ENCODE data around the gene PAQR7.

The PAQR7 gene

DNA sequence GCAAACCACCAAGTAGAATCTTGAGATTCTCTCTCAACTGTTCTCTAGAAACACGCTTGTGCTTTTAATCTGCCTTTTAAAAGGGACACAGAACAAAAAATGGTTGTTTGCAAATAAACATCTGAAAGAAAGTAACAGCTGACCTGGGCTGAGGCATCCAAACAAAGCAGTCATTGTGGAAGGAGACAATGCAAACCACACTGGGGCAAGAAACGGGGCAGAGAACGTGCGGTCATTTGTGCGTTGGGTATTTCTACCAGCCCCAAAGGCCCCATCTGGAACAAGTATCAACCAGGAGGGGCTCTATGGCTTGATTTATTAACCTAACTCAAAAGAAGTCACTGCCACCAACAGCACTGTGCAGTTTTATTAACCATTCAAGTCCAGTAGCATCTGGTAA, 24.7 kb upstream of the PAQR7 start:
- DNase-seq, result no peak

DNA sequence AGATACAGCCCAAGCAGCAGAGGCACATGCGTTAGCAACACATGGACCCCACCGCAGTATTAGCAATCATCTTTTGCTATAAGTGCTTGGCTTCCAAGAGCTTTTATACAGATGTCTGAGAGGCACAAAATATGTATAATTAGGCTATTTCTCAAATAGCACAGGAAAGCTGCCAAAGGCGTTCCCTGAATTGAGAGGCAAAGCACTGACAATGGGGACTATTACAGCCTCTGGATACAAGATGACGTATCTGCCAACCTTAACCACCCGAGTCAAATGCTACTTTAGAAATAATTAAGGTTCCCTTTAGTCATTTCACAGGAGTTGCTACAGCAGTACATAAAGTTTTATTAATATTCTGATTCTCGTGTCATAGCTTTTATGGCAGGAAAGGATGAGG, 24.3 kb upstream of the PAQR7 start:
- no peak for DNase-seq

DNA sequence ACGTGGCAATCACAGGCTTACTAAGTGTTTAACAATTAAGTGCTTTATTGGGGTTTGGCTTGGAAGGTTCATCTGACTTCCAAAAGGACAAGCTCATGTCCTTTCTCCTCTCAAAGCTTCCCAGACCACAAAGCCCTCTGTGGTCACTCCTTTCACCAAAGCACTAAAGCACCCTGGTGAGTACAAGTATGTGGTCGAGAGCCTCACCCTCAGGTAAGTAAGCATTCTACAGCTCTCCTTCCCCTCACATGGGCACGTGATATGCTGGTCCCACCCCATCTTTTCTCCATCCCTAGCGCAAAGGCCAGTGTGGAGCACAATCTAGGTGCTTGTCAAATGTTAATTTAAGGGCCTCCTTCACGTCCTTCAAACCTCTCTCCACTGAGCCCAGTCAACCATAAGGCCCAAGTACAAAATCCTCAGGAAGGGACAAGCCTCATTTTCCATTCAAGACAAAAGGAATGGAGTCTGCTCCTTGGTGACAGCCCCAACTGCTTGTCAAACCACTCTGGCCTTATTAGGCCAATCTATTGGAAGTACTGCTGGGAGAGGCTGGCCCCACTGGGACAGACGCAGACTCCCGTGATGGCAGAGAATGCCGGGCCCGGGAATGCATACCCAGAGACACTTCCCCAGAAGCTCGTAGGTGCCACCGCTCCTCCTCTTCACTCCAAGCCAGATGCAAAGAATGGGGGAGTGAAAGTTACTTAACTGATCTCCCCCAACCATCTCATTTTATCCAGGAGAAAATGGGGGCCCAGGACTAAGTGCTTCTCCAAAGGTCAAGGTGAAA, 22.9 kb upstream of the PAQR7 start:
- no peak for DNase-seq

DNA sequence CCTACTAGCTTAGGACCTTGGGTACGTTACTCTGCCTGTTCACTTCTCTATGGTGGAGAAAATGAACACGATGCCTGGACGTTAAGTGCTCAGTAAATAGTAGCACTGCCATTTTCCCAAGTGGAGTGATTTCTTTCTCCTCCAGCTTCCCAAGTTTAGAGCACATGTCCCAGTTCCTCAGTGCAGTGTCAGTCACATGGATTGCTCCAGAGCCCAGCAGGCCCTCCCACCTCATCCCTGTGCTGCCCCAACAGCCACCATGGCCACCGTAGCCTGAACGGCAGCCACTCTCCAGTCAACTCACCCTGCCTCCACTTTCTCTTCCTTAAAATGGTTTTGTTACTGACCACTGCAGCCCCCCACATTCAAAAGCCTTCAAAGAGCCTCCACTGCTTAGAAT, 22.2 kb upstream of the PAQR7 start:
- DNase-seq, result no peak

DNA sequence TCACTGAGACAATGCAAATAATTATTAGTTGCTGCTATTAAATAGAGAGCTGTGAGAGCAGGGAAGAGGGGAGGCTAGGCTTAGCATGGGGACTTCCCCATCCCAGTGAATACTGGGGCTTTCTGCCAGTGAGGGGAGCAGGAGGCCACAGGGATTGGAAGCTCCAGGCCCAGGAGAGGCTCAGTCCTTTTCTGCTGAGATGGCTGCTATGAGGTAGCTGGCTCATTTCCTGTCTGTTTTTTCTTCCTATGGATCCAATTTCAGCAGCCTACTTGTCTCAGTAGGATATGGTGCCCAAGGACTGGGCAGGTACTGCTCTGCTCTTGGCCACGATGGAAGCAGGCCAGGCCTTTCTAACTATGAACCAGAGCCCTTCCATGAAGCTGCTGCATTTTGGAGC, 20.8 kb upstream of the PAQR7 start:
- no peak for DNase-seq

DNA sequence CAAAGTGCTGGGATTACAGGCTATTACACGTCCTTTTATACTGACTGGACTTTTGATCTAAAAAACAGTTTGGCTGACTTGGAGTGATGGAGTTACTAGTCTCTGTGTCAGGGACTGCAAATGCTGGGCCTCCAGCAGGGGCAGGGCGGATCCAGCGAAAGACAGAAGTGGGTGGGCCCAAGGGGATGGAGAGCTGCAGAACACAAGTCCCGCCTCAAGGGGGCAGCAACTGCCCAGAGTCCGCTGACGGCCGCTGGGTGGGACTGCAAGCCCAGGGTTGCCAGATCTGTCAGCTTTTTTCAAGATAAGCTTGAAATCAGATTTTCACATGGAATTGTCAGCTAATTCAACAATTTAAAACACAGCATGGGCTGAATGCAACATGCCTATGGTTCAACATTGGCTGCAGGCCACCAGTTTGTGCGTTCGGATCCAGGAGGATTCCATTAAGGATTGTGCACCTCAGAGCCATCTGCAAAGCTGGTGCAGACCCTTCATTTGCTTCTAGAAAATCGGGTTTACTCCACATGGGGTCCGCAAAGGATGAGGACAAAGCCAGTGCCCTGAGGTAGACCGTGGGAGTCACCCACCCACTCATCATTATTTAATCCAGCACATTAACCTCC, 20.0 kb upstream of the PAQR7 start:
- peak; percentile 74 to 85 (median 82) for DNase-seq

DNA sequence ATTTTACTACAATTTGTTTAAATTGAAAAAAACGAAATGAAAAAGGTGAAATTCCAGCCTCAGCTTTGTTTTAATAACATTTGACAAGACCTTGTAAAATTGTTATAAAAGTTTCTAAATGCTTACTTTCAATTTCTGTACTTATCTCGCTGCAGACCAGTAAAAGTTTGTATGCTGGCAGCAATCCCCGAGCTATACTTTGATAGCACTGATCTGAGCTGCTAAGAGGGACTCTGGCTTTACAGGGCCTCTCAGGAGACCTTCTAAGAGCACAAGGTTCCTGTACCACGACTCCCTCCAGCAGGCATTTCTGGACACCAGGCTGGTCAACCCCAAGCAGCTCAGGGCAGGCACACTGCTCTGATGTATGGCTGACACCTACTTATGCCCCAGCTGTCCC, 17.6 kb upstream of the PAQR7 start:
- DNase-seq, result no peak

DNA sequence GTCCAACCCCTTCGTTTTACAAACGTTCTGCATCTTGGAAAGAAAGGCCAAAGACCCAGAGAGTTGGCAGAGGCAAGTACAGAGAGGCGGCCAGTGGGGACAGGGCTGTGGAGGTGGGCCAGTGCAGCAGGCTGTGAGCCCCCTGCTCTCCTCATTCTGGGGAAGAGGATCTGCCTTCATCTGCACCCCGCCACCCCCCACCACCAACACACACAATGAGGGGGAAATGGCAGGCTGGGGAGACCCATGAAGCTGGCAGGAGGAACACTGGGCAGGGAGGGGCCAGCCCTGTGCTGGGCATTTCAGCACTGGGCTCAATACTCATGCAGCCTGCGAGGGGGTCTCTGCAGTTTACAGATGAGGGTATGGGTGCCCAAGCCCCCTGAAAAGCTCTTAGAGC, 16.1 kb upstream of the PAQR7 start:
- no peak for DNase-seq

DNA sequence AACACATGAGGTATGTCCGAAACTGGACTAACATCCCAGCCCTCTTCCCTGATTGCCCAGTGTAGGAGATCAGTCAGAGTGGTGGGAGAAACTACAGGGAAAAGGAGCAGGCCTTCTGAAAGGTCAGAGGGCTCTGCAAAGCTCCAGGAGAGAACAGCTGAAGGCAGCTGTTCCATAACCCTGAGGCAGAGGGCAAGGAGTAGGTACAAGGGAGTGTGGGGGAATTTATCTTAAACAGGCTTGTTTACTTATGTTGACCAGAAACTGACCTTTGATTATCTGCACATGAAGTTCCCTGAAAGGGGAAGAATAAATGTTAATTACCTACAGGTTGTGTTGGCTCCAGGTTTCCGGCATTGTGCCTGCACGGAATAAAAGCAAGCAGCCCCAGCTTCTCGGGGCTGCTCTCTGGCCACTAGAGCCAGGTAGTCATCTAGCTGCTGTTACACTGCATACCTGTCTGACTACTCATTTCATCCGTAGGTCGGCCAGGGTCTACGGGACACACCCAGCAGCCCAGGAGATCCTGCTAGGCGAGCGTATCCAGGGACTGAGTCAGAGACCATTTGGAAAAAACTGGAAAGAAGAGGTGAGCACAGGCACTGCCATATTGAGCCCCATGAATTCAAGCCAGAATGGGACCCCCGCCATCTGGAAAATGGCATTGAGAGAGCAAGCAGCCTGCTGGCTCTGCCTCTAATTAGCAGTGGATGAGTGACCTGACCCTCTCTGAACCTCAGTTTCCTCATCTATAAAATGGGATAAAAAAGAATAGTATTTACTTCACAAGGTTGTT, 14.9 kb upstream of the PAQR7 start:
- no peak for DNase-seq

DNA sequence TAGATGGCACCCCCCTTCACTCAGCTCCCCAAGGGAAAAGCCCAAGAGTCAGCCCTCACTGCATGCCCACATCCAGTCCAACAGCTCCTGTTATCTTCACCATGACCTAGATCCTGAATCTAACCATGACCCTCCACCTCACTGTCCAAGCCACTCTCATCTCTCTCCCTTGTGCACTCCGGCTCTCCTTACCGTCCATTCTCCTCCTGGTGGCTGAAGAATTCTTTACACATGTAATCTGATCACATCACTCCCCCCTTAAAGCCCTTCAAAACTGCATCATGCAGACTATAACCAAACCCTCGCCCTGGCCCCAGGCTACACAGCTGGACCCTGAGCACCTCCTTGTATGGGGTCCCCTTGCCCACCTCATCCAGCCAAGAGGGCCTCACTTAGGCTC, 14.0 kb upstream of the PAQR7 start:
- DNase-seq, result no peak

DNA sequence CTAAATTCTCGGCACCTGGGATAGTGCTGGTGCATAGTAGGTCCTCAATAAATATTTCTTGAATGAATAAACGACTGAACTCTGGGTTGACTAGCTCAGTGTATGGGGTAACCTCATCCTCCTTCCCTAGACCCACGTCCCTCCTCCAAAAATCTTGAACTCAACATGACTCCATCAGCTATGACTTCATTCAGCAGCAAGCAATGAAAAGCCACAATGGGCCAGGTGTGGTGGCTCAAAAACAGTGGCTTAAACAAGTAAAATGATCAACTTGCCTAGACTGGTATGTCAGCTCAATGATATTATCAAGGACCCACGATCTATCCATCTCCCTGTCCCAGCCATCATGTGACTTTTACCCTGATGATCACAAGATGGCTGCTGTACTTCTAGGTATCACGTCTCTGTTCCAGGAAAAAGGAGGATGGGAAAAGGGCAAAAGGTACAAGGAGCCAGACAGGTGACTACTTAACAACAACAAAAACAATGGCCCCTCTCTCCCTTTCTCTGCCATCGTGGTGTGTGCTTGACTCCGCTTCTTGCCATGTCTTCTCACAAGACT, 13.0 kb upstream of the PAQR7 start:
- no peak for DNase-seq

DNA sequence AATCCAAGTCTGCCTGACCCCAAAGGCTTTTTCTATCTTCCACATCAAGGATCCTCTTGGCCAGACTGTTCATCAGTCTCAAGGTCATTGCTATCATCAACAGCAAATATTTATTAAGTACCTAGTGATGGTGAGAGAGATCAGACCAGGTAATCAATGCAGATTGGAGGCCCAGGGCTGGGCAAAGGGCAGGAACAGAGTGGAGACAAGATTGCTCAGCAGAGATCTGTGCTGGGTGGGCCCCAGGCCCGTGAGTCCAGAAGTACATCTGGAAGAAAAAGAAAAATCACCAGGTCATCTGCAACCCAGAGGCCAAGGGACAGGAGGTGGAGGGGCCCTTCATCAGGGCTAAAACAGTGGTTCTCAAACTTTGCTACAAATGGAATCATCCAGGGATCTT, 10.1 kb upstream of the PAQR7 start:
- no peak for DNase-seq

DNA sequence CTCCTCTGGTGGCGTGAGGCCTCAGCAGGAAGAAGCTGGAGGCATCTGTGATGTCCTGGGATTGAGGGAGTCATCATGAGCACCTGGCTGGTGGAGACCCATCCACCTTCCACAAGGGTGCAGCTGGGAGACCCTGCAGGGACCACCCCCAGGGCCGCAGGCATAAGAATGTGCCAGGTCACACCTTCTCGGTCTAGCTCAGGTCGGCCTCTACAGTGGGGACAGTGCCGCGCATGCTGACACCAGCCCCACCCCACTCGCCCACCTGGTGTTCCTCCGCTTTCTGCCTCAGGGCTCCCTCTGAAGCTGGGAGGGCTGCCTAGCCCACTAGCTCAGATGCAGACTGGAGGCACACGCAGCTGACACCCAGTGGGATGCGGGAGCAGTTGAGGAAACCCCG, 5.8 kb upstream of the PAQR7 start:
- no peak for DNase-seq

DNA sequence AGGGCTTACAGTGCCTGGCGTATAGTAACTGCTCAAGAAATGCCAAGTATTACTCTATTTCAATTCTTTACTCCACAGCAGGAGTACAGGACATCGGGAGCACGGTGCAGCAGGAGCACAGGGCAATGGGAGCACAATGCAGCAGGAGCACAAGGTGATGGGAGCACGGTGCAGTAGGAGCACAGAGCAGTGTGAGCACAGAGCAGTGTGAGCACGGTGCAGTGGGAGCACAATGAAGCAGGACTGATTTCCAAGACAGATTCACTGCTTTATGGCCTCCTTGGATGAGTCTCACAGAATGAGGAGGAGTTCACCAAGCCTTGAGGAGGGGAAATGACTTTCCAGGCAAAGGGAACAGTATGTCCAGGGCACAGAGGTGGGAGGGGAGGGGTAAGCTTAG, 5.0 kb upstream of the PAQR7 start:
- DNase-seq, result no peak

DNA sequence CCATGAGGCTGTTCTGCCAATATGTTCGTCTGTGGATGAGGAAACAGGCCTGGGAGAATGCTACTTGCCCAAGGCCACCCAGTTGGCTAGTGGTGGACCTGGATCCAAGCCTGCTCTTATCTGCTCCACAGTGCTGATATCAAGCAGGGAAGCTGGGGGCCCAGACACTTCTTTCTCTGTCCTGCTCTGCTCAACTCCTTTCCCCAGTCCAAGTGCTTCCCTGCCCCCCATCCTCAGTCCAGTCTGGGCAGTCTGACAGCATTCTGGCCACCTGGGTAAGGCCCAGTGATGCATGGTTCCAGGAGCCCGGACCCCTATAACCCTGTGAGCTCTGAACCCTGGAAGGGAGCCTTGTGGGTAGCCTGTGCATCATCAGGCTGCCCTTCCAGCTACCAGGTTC, 4.2 kb upstream of the PAQR7 start:
- DNase-seq, result no peak

DNA sequence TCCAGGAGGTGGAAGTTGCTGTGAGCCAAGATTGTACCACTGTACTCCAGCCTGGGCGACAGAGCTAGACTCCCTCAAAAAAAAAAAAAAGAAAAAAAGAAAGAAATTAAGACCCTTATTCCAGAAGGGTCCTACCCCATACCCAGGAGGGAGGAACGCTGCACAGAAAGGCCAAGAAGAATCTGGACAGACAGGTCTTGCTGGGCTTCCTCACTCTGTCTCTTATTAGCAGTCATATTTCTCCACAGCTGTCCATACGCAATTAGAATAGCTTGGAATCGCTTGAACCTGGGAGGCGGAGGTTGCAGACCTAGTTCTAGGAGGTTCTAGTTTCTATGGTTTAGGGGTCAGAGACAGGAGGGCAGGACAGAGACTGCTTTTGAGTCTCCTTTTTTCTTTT, 3.2 kb upstream of the PAQR7 start:
- DNase-seq, result no peak

DNA sequence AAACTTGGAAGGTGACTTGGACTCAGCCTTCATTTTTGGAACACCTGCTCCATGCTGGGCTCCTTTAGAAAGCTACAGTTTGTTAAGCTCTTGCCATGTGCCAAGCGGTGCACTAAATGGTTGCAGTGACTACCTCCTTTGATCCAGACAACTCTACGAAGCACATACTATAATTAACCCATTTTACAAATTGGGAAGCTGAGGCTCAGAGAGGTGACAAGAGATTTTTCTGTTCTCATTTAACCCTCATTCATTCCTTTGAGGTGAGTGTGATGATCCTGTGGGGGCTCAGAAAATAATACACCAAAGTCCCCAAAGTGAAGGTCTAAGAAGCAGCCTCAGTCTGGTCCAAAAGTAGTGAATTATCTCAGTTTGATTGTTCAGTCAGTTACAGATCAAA, 1.6 kb upstream of the PAQR7 start:
- no peak for DNase-seq

DNA sequence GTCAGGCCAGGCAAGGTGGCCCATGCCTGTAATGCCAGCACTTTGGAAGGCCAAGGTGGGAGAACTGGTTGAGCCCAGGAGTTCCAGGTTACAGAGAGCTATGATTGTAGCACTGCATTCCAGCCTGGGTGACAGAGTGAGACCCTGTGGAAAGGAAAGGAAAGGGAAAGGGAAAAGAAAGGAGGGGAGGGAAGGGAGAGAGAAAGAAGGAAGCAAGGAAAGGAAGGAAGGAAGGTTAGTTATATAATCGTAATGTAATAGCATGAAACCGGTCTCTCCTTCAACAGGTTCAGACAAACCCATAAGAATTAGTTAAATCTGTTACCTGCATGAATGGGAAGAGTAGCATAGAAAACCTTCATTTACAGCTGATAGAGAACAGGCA, 1.2 kb upstream of the PAQR7 start:
- DNase-seq, result no peak

DNA sequence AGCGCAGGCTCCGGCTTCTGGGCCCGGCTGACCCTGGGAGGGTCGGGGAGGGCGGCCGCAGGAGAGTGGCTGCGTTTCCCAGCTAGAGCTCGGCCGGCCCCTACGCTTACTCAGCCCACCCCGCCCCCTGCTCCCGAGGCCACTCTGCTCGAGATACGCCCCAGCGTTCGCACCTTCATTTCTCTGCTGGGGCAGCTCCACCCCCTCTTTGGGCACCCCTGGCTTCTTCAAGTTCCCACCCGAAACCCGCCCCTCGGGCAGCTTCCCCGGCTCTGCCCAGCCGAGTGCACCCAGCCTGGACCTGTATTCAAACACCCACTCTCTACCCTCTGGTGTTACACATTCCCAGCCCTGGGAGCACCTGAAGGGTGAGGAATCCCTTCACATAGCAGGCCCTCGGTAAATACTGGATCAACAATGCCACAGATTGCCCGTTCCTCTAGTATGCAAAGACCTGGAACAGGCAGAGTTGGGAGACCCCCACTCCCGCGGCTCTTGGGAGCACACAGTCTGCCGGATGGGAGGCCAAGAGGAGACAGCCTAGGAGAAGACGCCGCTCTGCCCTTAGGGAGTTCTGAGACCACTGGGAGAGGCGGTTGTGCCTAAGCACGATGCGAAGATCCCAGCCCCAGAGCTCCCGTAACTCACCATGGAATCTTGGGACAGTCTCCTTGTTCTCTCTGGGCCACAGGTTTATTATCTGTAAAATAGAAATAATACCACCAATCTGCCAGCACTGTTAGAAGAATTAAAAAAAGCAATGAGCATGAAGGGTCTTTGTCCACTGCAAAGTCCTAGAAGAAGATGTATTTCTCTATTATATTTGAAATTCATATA, 566 bp upstream of the PAQR7 start:
- DNase-seq, result no peak

DNA sequence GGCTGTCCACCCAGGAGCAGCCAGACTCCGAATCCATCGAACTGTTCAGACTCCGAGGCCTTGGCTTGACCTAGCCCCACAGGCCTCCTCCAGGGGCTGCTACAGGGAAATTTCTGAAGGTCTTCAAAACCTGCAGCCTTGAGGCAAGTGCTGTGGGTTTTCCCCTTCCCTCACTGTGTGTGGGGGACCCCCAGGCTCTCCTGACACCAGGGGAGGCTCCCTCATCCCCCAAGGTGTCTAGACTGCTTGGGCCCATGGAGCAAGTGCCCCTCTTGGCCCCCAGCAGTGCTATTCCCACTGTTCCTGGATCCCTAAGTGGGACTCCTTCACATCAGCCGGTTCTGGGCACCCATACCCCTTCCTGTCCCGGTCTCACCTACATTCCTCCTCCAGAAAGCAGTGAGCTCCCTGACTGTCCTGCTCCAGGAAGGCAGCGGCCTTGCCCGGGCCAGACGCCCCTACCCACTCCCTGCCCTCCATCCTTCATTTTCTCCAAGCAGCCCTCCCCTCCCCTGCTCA, 814 bp downstream of the PAQR7 start:
- DNase-seq, result no peak

DNA sequence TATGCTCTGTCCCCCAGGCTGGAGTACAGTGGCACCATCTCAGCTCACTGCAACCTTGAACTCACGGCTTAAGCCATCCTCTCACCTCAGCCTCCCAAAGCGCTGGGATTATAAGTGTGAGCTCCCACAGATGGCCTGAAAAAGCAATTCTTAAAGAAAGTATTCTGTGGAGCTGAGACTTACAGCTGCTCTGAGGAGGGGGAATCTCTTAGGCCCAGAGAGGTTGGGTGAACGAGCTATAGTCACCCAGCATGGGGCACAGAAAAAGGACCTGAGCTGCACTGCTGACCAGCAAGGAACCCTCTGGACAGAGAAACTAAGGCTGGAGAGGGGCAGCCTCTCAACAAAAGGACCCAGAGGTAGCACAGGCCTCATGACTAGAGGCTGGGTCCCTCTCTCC, 1.3 kb downstream of the PAQR7 start:
- no peak for DNase-seq

DNA sequence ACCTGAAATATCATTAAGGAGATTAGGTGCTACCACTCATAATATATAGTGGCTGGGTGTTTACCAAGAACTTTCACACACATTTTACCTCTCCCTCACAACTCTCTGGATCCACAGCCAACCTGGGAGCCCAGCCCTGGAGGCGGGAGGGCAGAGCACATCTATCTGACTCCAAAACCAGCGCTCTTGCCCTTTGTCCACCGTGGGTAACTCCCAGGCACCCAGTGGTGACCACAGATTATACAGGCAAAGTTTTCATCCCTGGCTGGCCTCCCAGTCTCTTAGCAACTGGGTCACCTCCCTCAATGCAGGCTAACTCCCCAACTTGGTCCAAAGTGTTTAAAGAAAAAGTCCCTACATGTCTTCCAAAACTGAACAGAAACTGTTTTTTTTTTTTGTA, 2.4 kb downstream of the PAQR7 start:
- DNase-seq, result no peak

DNA sequence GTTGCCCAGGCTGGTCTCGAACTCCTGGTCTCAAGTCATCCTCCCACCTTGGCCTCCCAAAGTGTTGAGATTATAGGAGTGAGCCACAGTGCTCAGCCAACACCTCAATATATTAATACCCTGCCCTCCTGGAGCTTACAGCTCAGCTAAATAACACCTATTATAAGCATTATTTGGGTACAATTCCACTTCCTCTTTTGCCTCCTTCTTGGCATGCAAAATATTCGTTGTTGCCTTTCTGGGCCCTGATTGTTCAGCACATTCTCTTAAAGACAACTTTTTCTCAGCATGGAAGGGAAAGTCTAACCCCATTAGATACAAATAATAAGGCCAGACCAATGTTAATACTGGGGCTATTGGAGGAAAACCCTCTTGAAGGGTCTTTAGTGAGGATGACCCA, 2.8 kb downstream of the PAQR7 start:
- no peak for DNase-seq

Measured in activated CD4-positive, CD25-positive, alpha-beta regulatory T cell (primary cell).